ENCODE measurements around the gene TMEM191C. TPM values are rescaled to one million over a fixed set of nuclear protein-coding genes. Genes with fewer than 3 reads are reported as not detected.
"Not testable (repeated sequence)": the region's sequence is repeated elsewhere in the genome, so short reads cannot be mapped to it uniquely, and the experiment has no call there.

TMEM191C gene
- total and polyA plus RNA-seq, 2 of the 8 experiments (the other 6 are each of a cell fraction or from before 2014, with no cell fraction given): 0.74 to 2.6 TPM

GRCh38 chr22:21492271-21492670, 25.1 kb downstream of the TMEM191C start:
- POLR2A ChIA-PET (ENCODE audit: partially characterized antibody); H3K4me3 ChIP-seq (ENCODE audit: extremely low read depth in 1 of 4, insufficient read depth in 2 of 4, low read depth in 3 of 4, low read length in 4 of 4); H3K9me3 ChIP-seq (ENCODE audit: insufficient read depth in 2 of 2, low read depth in 1 of 2, low read length in 1 of 2); H3K56ac ChIP-seq (replicated peaks; ENCODE audit: insufficient read length, low read depth, low read length); H3K4ac ChIP-seq (replicated peaks; ENCODE audit: insufficient read length, low read depth, low read length); H3K4me1 ChIP-seq (replicated peaks in 1 of 4; ENCODE audit: control insufficient read depth in 3 of 4, insufficient read depth in 4 of 4, low read length in 3 of 4); H4K8ac ChIP-seq (ENCODE audit: extremely low read depth, insufficient read depth, low read length); H3K27ac ChIP-seq (ENCODE audit: low read depth, low read length); H3K36me3 ChIP-seq (ENCODE audit: control insufficient read depth in 2 of 4, insufficient read depth in 4 of 4, low read length in 3 of 4); H3K79me1 ChIP-seq (ENCODE audit: low read depth, low read length); H2BK12ac ChIP-seq (ENCODE audit: low read depth, low read length); H4K5ac ChIP-seq (ENCODE audit: insufficient read length, low read depth, low read length); H3K18ac ChIP-seq (ENCODE audit: extremely low read depth, low read length); H2BK20ac ChIP-seq (ENCODE audit: low read length); H4K20me1 ChIP-seq (replicated peaks in 1 of 2; ENCODE audit: control insufficient read depth in 1 of 2, insufficient read depth in 2 of 2, low read length in 2 of 2); CTCF ChIA-PET (ENCODE audit: partially characterized antibody); H2BK5ac ChIP-seq (ENCODE audit: low read depth, low read length); H4K91ac ChIP-seq (replicated peaks; ENCODE audit: insufficient read length, low read length); H3K79me2 ChIP-seq (ENCODE audit: control insufficient read depth in 1 of 2, insufficient read depth in 2 of 2, low read length in 2 of 2); H3K27me3 ChIP-seq (replicated peaks in 1 of 4; ENCODE audit: control insufficient read depth in 3 of 4, extremely low read depth in 1 of 4, insufficient read depth in 3 of 4, low read length in 3 of 4); H2AK5ac ChIP-seq (ENCODE audit: low read depth, low read length); H3K4me2 ChIP-seq (ENCODE audit: insufficient read depth in 1 of 2, low read depth in 2 of 2, low read length in 2 of 2); DNase-seq (ENCODE audit: low read depth in 1 of 2, low spot score in 2 of 2); H3K9ac ChIP-seq (replicated peaks in 1 of 4; ENCODE audit: extremely low read depth in 1 of 4, low read depth in 3 of 4, low read length in 3 of 4); H2BK15ac ChIP-seq (ENCODE audit: low read length); H3K23me2 ChIP-seq (ENCODE audit: low read depth, low read length); FAIRE-seq; H3K23ac ChIP-seq (ENCODE audit: insufficient read length); H2AFZ ChIP-seq (ENCODE audit: low read length); H3K14ac ChIP-seq (ENCODE audit: insufficient read length); H2BK120ac ChIP-seq (replicated peaks; ENCODE audit: low read depth, low read length): not testable (repeated sequence)
- no CpG with 5 or more reads among the region's 8 CpGs for WGBS, 2 experiments (ENCODE audit: extremely low coverage in 1 of 2, insufficient coverage in 1 of 2, insufficient read length in 1 of 2, insufficient replicate concordance in 2 of 2, low coverage in 1 of 2, low lambda C conversion rate in 2 of 2, missing lambda C conversion rate in 1 of 2)
